ENCODE results near the gene SSH3.

- TF ChIP-seq CTCF (IDR thresholded peaks at IDR 0.05) (no peak), POLR2A (IDR thresholded peaks at IDR 0.05) (no peak)
Measured at GRCh38 chr11:67322049-67322448, 18.7 kb downstream of the SSH3 start.
